ENCODE results near the gene USP6NL.

Gene USP6NL

GRCh38 chr10:11513727-11514126 lies 97.7 kb downstream of the USP6NL start:
- H3K27ac ChIP-seq (replicated peaks) = no peak overlapping the region
- DNase-seq (ENCODE audit: low read depth in 1 of 2, low spot score in 1 of 2) = no peak
- TF ChIP-seq SPI1 (IDR thresholded peaks at IDR 0.05; ENCODE audit: borderline replicate concordance, low read depth) (no peak), POLR2AphosphoS5 (IDR thresholded peaks at IDR 0.05; ENCODE audit: low read depth) (no peak), REST (IDR thresholded peaks at IDR 0.05; ENCODE audit: insufficient replicate concordance, low read depth) (no peak), CTCF (IDR thresholded peaks at IDR 0.05; ENCODE audit: insufficient read depth, low read length) (no peak), GABPA (IDR thresholded peaks at IDR 0.05; ENCODE audit: low read depth) (no peak)
- H3K27me3 ChIP-seq (ENCODE audit: insufficient read depth, poor library complexity, severe bottlenecking) = no peaks in the 10 kb centered on the region
- no peak overlapping the region for H3K4me3 ChIP-seq (replicated peaks; ENCODE audit: insufficient read depth, low read length)

GRCh38 chr10:11512596-11512995 lies 98.9 kb downstream of the USP6NL start:
- DNase-seq (ENCODE audit: low read depth in 1 of 2, low spot score in 1 of 2) = no peak
- TF ChIP-seq CTCF (IDR thresholded peaks at IDR 0.05; ENCODE audit: insufficient read depth, low read length) = no peak
- no peak for TF ChIP-seq SPI1 (IDR thresholded peaks at IDR 0.05; ENCODE audit: borderline replicate concordance, low read depth)
- no peak for TF ChIP-seq POLR2AphosphoS5 (IDR thresholded peaks at IDR 0.05; ENCODE audit: low read depth)
- TF ChIP-seq GABPA (IDR thresholded peaks at IDR 0.05; ENCODE audit: low read depth) = no peak
- TF ChIP-seq REST (IDR thresholded peaks at IDR 0.05; ENCODE audit: insufficient replicate concordance, low read depth) = no peak
- H3K27me3 ChIP-seq (ENCODE audit: insufficient read depth, poor library complexity, severe bottlenecking) = no peaks in the 10 kb centered on the region
- no peak overlapping the region for H3K27ac ChIP-seq (replicated peaks)
- H3K4me3 ChIP-seq (replicated peaks; ENCODE audit: insufficient read depth, low read length) = no peak overlapping the region

- no peak overlapping the region for H3K4me3 ChIP-seq (replicated peaks; ENCODE audit: insufficient read depth, low read length)
- H3K27ac ChIP-seq (replicated peaks) = no peak overlapping the region
- no peaks in the 10 kb centered on the region for H3K27me3 ChIP-seq (ENCODE audit: insufficient read depth, poor library complexity, severe bottlenecking)
- DNase-seq (ENCODE audit: low read depth in 1 of 2, low spot score in 1 of 2) = no peak
- TF ChIP-seq CTCF (IDR thresholded peaks at IDR 0.05; ENCODE audit: insufficient read depth, low read length) = no peak
- no peak for TF ChIP-seq REST (IDR thresholded peaks at IDR 0.05; ENCODE audit: insufficient replicate concordance, low read depth)
- TF ChIP-seq SPI1 (IDR thresholded peaks at IDR 0.05; ENCODE audit: borderline replicate concordance, low read depth) = no peak
- no peak for TF ChIP-seq GABPA (IDR thresholded peaks at IDR 0.05; ENCODE audit: low read depth)
Observed at GRCh38 chr10:11511321-11511720, 100.1 kb downstream of the USP6NL start.

All from HL-60 (cell line).